ENCODE data around the gene PPM1D. TPM values are rescaled to one million over a fixed set of nuclear protein-coding genes. Genes with fewer than 3 reads are reported as not detected.

Gene PPM1D
- total RNA-seq, 6 experiments from 2014 or later = 4.9 to 5.6 (median 5.4) TPM

DNA sequence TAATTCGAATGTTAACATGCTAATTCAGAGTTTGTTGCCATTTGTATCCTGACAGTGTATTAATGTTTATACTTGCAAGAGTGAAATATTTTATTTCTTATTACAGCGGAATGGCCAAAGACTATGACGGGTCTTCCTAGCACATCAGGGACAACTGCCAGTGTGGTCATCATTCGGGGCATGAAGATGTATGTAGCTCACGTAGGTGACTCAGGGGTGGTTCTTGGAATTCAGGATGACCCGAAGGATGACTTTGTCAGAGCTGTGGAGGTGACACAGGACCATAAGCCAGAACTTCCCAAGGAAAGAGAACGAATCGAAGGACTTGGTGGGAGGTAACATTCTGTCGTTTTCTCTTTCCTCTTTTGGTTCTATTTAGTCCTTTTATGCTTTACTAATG is 23.4 kb downstream of the PPM1D start:
- no peak overlapping the region for H3K27ac ChIP-seq
- WGBS (ENCODE audit: insufficient coverage, low coverage, low lambda C conversion rate, missing lambda C conversion rate) = 89% methylated on average over 8 of the region's 9 CpGs
- H3K27me3 ChIP-seq = no peaks in the 10 kb centered on the region
- no peak for ATAC-seq
- no peak overlapping the region for H3K4me3 ChIP-seq
- no peak for TF ChIP-seq POLR2A (IDR thresholded peaks at IDR 0.05)
- TF ChIP-seq, protein P1, sequence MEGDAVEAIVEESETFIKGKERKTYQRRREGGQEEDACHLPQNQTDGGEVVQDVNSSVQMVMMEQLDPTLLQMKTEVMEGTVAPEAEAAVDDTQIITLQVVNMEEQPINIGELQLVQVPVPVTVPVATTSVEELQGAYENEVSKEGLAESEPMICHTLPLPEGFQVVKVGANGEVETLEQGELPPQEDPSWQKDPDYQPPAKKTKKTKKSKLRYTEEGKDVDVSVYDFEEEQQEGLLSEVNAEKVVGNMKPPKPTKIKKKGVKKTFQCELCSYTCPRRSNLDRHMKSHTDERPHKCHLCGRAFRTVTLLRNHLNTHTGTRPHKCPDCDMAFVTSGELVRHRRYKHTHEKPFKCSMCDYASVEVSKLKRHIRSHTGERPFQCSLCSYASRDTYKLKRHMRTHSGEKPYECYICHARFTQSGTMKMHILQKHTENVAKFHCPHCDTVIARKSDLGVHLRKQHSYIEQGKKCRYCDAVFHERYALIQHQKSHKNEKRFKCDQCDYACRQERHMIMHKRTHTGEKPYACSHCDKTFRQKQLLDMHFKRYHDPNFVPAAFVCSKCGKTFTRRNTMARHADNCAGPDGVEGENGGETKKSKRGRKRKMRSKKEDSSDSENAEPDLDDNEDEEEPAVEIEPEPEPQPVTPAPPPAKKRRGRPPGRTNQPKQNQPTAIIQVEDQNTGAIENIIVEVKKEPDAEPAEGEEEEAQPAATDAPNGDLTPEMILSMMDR (IDR thresholded peaks at IDR 0.05) = no peak
- no peaks in the 10 kb centered on the region for H3K4me1 ChIP-seq
- DNase-seq = no peak
- intact Hi-C loops (cut with DNase I) = no loop called here
- no peaks in the 10 kb centered on the region for H3K36me3 ChIP-seq
- H3K9me3 ChIP-seq = no peaks in the 10 kb centered on the region

DNA sequence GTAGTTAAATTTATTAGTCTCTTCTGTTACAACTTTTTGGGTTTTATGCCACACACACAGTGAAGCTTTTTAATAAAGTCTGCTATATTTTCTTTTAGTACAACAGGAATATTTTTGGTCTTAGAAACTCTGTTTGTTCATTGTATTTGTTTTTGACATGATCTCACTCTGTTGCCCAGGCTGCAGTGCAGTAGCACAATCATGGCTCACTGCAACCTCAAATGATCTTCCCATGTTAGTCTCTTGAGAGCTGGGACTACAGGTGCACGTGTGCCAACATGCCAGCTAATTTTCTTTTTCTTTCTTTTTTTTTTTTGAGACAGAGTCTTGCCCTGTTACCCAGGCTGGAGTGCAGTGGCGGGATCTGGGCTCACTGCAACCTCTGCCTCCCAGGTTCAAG is 27.1 kb downstream of the PPM1D start:
- no peaks in the 10 kb centered on the region for H3K27me3 ChIP-seq
- DNase-seq (no peak), ATAC-seq (peak in 1 of 4 donors; percentile 47)
- TF ChIP-seq, protein P1 (IDR thresholded peaks at IDR 0.05) = no peak
- no peak for TF ChIP-seq POLR2A (IDR thresholded peaks at IDR 0.05)
- 75% methylated on average over 2 of the region's 2 CpGs for WGBS (ENCODE audit: insufficient coverage, low coverage, low lambda C conversion rate, missing lambda C conversion rate)
- no peak overlapping the region for H3K4me3 ChIP-seq
- H3K27ac ChIP-seq = no peak overlapping the region
- H3K9me3 ChIP-seq = no peaks in the 10 kb centered on the region
- H3K4me1 ChIP-seq = no peaks in the 10 kb centered on the region
- intact Hi-C loops (cut with DNase I) = no loop called here
- H3K36me3 ChIP-seq = no peaks in the 10 kb centered on the region

DNA sequence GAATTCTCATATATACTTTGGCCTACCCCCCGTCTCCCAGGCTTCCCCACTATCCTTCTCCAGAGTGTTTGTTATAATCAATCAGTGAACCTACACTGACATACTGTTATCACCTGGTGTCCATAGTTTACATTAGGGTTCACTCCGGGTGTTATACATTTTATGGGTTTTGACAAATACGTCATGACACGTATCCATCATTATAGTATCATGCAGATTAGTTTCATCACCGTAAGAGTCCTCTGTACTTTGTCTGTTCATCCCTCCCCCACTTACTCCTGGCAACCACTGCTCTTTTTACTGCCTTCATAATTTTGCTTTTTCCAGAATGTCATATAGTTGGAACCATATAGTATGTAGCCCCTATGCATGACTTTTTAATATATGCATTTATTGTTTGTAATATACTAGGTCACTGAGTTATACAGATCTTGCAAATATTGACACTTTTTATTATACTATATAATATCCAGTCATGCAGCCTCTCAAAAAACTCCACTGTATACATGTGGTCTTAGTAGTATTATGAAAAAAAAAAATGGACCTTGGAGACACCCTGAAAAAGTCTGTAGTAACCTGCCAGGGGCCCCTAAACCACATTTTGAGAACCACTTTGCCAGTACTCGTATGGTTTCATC is 28.4 kb downstream of the PPM1D start:
- 86% methylated on average over 6 of the region's 6 CpGs for WGBS (ENCODE audit: insufficient coverage, low coverage, low lambda C conversion rate, missing lambda C conversion rate)
- Histone ChIP-seq H3K27me3 (no peaks in the 10 kb centered on the region), H3K9me3 (no peaks in the 10 kb centered on the region), H3K4me1 (no peaks in the 10 kb centered on the region), H3K27ac (no peak overlapping the region), H3K36me3 (no peaks in the 10 kb centered on the region), H3K4me3 (no peak overlapping the region)
- intact Hi-C loops (cut with DNase I) = no loop called here
- DNase-seq = no peak
- ATAC-seq = no peak
- TF ChIP-seq, protein P1 (IDR thresholded peaks at IDR 0.05) = no peak
- no peak for TF ChIP-seq POLR2A (IDR thresholded peaks at IDR 0.05)

DNA sequence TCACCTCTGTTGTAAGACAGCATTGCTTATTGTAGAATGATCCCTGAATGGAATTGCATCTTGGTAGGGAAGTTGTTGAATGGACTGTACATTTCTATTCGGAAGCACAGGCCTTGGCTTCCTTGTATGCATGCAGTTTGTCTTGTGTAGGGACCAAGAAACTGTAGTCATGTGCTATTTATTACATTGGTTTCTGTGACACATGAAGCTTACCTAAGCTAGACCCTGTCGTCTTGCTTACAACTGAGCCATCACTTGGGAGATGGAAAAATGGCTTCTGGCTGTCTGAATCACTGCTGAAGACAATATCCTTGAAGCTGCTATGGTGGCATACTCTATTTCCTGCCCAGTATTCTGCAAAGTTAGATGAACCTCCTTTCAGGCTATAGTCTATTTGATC is 29.1 kb downstream of the PPM1D start:
- 100% methylated on average over 1 of the region's 2 CpGs for WGBS (ENCODE audit: insufficient coverage, low coverage, low lambda C conversion rate, missing lambda C conversion rate)
- Histone ChIP-seq H3K36me3 (peaks cover 0 to 3% (median 0%) of the 10 kb centered on the region in 4 donors), H3K27ac (no peak overlapping the region), H3K27me3 (no peaks in the 10 kb centered on the region), H3K9me3 (no peaks in the 10 kb centered on the region), H3K4me1 (no peaks in the 10 kb centered on the region), H3K4me3 (no peak overlapping the region)
- no peak for ATAC-seq
- no peak for DNase-seq
- no peak for TF ChIP-seq POLR2A (IDR thresholded peaks at IDR 0.05)
- TF ChIP-seq, protein P1 (IDR thresholded peaks at IDR 0.05) = no peak
- intact Hi-C loops (cut with DNase I) = no loop called here
